HepG2 (cell line): ENCODE results near the gene ANKRD1. TPM values are rescaled to one million over a fixed set of nuclear protein-coding genes. Genes with fewer than 3 reads are reported as not detected.
A peak's percentile ranks its signal among the peaks of the same experiment; 100 is the strongest.

Experiments used
- AKNA ChIP-seq: sonication (generic); formaldehyde crosslinking; IDR thresholded peaks from 2 replicates; pipeline ENCODE4 v1.4.0; 2020; ENCODE audit warnings: missing genetic modification reagents, borderline replicate concordance
- ARID3A ChIP-seq: IDR thresholded peaks from 2 replicates; pipeline ENCODE4 v1.6.1; 2012; ENCODE audit warnings: low read depth, low read length, improper control_type of control experiment
- ELF1 ChIP-seq: sonication (generic); formaldehyde crosslinking; IDR thresholded peaks from 2 replicates; pipeline ENCODE4 v1.4.0; 2020; ENCODE audit warnings: missing genetic modification reagents
- KLF13 ChIP-seq: sonication (generic); formaldehyde crosslinking; IDR thresholded peaks from 2 replicates; pipeline ENCODE4 v1.4.0; 2020; ENCODE audit warnings: mild to moderate bottlenecking, missing genetic modification reagents
- NFAT5 ChIP-seq: sonication (generic); formaldehyde crosslinking; IDR thresholded peaks from 2 replicates; pipeline ENCODE4 v1.4.0; 2020; ENCODE audit warnings: missing genetic modification reagents
- SOX13 ChIP-seq, 3 experiments: fragments of 450-650 bp in 1 of 3; sonication (generic) in 1 of 3; formaldehyde crosslinking in 1 of 3; IDR thresholded peaks in 2 of 3; conservative IDR thresholded peaks in 1 of 3; 2 replicates each; pipeline versions ENCODE4 v1.5.0 to v1.6.1; 2016 to 2020; ENCODE audit warnings: antibody characterized with exemption in 1 of 3, mild to moderate bottlenecking in 1 of 3, missing compliant biosample characterization in 1 of 3, missing genetic modification reagents in 1 of 3, moderate library complexity in 1 of 3
- SRSF1 ChIP-seq: fragments of 200-400 bp; formaldehyde crosslinking; optimal IDR thresholded peaks from 2 replicates; pipeline ENCODE3; 2017; ENCODE audit warnings: mild to moderate bottlenecking, low read depth, low read length, moderate library complexity
- TIGD3 ChIP-seq: sonication (generic); formaldehyde crosslinking; IDR thresholded peaks from 2 replicates; pipeline ENCODE4 v1.5.1; 2020; ENCODE audit warnings: mild to moderate bottlenecking, missing genetic modification reagents, borderline replicate concordance
- ZBTB8A ChIP-seq: sonication (generic); formaldehyde crosslinking; IDR thresholded peaks from 2 replicates; pipeline ENCODE4 v1.4.0; 2020; ENCODE audit warnings: mild to moderate bottlenecking, low read depth, missing genetic modification reagents, borderline replicate concordance
- ZFP37 ChIP-seq: sonication (generic); formaldehyde crosslinking; IDR thresholded peaks from 2 replicates; pipeline ENCODE4 v1.4.0; 2020; ENCODE audit warnings: missing genetic modification reagents, borderline replicate concordance
- ZNF136 ChIP-seq: sonication (generic); formaldehyde crosslinking; IDR thresholded peaks from 2 replicates; pipeline ENCODE4 v1.8.1; 2022; ENCODE audit warnings: low read depth, mild to moderate bottlenecking, moderate library complexity, missing genetic modification reagents
- ZNF263 ChIP-seq: sonication (generic); formaldehyde crosslinking; IDR thresholded peaks from 2 replicates; pipeline ENCODE4 v1.4.0; 2020; ENCODE audit warnings: missing genetic modification reagents
- ZNF264 ChIP-seq: sonication (generic); formaldehyde crosslinking; IDR thresholded peaks from 2 replicates; pipeline ENCODE4 v1.4.0; 2020; ENCODE audit warnings: missing genetic modification reagents
- ZNF629 ChIP-seq: sonication (generic); formaldehyde crosslinking; conservative IDR thresholded peaks from 2 replicates; pipeline ENCODE4 v1.5.0; 2020; ENCODE audit warnings: missing genetic modification reagents
- ZNF772 ChIP-seq: sonication (generic); formaldehyde crosslinking; IDR thresholded peaks from 2 replicates; pipeline ENCODE4 v1.5.0; 2020; ENCODE audit warnings: mild to moderate bottlenecking, missing genetic modification reagents
- polyA plus RNA-seq, 8 experiments: library from polyadenylated mRNA; depleted of rRNA in 3 of 8; stranded (reverse) in 7 of 8; unstranded in 1 of 8; fragments of >200 nt; fragmentation: Illumina TruSeq in 4 of 8; extraction: Trizol in 4 of 8; gene quantifications; 2 replicates each; pipeline versions ENCODE4 v1.2.1 to v1.2.3, GENCODE V29; 2011 to 2016; ENCODE audit warnings: low read depth in 4 of 8, missing spikeins in 1 of 8, mixed read lengths in 1 of 8; ENCODE audit not compliant: insufficient read depth in 1 of 8
- total RNA-seq, 5 experiments: library from RNA; depleted of rRNA; stranded (reverse); fragments of >200 nt; fragmentation: Illumina TruSeq; extraction: Trizol; gene quantifications; 2 replicates each; pipeline ENCODE4 v1.2.3, GENCODE V29; 2016; ENCODE audit warnings: low read depth in 1 of 5

Gene ANKRD1
- total and polyA plus RNA-seq, 2 of the 13 experiments (the other 11 are each of a cell fraction or from before 2014, with no cell fraction given): 19.4 to 41.8 TPM

GRCh38 chr10:90920986-90921666, at the start of gene ANKRD1 (continued):
- TF ChIP-seq ZNF629: no peak
- peak; percentile 48; the same call in 1 of the 2 replicates for TF ChIP-seq ZNF264
- no peak for TF ChIP-seq TIGD3 (CRISPR knock-in tag)
- peak; percentile 99 for TF ChIP-seq ARID3A
- no peak for TF ChIP-seq ZNF263
- TF ChIP-seq KLF13 (CRISPR knock-in tag): no peak
- TF ChIP-seq SRSF1: no peak
- TF ChIP-seq AKNA (CRISPR knock-in tag): no peak
- no peak for TF ChIP-seq ZFP37 (CRISPR knock-in tag)
- no peak for TF ChIP-seq ZNF772
- TF ChIP-seq NFAT5: no peak
- 0 out of 2 replicates have a peak, but pooled peaks have one; percentile 35 for TF ChIP-seq SOX13 (IDR thresholded peaks at IDR 0.05)
- peak in 1 of 2 experiments; percentile 84; a peak in 2 of 4 replicates for TF ChIP-seq SOX13 (CRISPR knock-in tag; conservative IDR thresholded peaks at IDR 0.05 in 1 of 2, IDR thresholded peaks at IDR 0.05 in 1 of 2)
- no peak for TF ChIP-seq ZBTB8A
- TF ChIP-seq ELF1: peak; percentile 45; the same call in 1 of the 2 replicates
- no peak for TF ChIP-seq ZNF136
